AG10803 (cell line): ENCODE data around the gene SKA2.

Experiments used
- DNase-seq: peaks from one replicate; pipeline ENCODE4 v3.0.0; 2010; ENCODE audit warnings: low read depth
- H3K4me3 ChIP-seq: 2 replicates; pipeline ENCODE4 v1.5.1; 2011; ENCODE audit warnings: mild to moderate bottlenecking, low read length, control low read depth
- TF ChIP-seq, protein P1 (sequence below): conservative IDR thresholded peaks from 2 replicates; pipeline ENCODE4 v1.5.1; 2011; ENCODE audit warnings: mild to moderate bottlenecking, low read length, control low read depth, inconsistent platforms

Gene SKA2

DNA sequence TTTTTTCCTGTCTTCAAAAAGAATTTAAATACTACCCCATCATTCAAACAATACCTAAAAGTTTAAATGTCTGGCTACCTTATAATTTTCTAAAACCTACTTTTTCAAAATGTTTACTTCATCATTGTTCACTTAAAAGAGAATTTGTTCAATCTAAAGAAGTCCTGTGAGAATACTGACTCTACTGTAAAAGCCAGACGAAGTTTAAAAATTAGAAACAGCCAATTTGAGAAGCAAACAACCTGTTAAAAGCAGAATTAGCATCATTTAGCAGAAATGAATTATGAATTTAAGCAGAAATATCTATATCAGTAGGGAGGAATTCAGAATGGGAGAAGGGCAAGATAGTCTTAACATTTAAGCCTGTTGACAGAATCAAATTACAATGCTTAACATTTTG is 2.1 kb downstream of the SKA2 start:
- TF ChIP-seq, protein P1, sequence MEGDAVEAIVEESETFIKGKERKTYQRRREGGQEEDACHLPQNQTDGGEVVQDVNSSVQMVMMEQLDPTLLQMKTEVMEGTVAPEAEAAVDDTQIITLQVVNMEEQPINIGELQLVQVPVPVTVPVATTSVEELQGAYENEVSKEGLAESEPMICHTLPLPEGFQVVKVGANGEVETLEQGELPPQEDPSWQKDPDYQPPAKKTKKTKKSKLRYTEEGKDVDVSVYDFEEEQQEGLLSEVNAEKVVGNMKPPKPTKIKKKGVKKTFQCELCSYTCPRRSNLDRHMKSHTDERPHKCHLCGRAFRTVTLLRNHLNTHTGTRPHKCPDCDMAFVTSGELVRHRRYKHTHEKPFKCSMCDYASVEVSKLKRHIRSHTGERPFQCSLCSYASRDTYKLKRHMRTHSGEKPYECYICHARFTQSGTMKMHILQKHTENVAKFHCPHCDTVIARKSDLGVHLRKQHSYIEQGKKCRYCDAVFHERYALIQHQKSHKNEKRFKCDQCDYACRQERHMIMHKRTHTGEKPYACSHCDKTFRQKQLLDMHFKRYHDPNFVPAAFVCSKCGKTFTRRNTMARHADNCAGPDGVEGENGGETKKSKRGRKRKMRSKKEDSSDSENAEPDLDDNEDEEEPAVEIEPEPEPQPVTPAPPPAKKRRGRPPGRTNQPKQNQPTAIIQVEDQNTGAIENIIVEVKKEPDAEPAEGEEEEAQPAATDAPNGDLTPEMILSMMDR, result no peak
- no peak overlapping the region for H3K4me3 ChIP-seq
- DNase-seq, result no peak

DNA sequence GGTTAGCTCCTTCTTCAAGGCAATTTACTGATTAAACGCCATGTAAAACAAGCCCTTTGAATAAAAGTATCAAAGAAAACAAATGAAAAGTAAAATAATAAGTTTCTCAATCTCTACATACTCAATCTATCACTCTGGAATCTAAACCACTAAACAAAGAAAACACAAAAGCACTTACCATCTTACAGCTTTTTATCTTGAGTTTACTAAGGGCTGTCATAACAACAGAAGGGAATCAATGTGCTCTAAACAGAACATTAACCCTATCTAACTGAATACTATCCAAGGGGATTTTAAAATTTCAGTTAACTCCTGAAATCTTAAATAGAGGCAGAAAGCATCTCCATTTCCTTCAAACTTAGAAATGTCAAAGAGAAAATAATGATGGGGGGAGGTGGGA is 3.4 kb downstream of the SKA2 start:
- TF ChIP-seq, protein P1, result no peak
- no peak overlapping the region for H3K4me3 ChIP-seq
- DNase-seq, result peak; percentile 42

DNA sequence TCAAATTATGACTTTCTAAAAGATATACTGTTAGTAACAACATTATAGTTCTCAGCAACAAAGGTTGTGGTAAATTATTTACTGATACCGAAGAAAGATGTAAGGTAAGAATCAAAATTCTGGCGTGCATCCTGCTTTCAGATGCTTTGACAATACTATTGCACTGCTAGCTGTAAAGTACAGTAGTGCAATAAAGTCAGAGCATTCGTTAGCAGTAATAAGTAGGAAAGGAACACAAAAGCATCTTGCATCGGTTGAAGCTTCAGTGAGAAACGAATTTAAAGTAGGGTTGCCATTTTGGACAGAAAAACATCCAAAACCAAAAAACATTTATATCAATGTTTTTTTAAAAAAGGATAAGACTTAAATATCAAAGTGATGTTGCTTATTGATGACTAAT is 4.0 kb downstream of the SKA2 start:
- DNase-seq, result no peak
- H3K4me3 ChIP-seq, result no peak overlapping the region
- TF ChIP-seq, protein P1, result no peak

DNA sequence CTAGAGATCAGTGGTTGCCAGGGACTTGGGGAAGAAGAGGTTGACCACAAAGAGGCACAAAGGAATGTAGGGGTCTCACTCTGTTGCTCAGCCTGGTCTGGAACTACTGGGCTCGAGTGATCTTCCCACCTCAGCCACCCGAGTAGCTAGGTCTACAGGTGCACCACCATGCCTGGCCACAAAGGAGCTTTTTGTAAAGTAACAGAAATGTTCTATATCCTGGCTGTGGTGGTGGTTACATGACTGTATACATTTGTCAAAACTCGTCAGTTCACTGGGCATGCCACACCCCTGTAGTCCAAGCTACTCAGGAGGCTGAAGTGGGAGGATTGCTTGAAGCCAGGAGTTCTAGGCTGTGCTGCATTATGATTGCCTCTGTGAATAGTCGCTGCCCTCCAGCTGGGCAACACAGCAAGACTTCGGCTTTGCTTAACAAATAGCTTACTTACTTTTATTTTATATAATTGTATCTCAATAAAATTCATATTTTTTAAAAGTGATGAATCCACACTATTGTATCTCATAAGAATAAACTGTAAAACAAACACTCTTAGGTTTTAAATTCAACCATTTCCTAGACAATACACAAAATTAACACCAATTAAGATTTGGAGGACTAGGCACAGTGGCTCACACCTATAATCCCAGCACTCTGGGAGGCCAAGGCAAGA is 5.0 kb downstream of the SKA2 start:
- TF ChIP-seq, protein P1, result no peak
- no peak overlapping the region for H3K4me3 ChIP-seq

DNA sequence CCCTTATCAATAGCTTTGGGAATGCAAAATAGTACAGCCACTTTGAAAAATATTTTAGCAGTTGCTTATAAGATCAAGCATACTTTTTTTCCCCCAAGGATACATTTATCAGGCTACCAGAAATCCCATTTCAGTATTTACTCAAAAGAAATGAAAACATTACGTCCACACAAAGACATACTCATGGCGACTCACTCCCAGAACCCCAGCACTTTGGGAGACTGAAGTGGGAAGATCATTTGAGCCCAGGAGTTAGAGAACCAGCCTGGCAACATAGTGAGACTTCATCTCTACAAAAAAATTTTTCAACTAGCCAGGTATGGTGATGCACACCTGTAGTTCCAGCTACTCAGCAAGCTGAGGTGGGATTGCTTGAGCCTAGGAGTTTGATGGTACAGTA is 5.9 kb downstream of the SKA2 start:
- H3K4me3 ChIP-seq, result no peak overlapping the region

More for the DNA sequence above, 5.0 kb downstream of the SKA2 start:
- DNase-seq, result no peak

DNA sequence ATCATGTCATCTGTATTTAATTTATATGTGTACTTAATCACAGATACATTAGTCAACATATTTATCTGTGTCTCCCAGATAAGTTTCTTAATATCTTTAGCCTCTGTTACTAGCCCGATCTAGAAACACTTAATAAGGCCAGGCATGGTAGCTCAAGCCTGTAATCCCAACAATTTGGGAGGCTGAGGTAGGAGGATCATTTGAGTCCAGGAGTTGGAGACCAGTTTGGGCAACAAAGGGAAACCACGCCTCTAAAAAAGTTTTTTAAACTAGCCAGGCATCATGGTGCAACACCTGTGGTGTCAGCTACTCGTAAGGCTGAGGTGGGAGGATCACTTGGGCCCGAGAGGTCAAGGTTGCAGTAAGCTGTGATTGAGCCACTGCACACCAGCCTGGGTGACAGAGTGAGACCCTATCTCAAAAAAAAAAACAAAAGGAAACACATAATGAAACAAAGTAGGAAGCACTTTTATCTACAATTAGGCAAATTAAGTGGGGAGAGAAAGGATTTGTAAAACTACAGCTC is 9.4 kb downstream of the SKA2 start:
- no peak for DNase-seq
- TF ChIP-seq, protein P1, result no peak
- no peak overlapping the region for H3K4me3 ChIP-seq

More for the DNA sequence above, 5.9 kb downstream of the SKA2 start:
- TF ChIP-seq, protein P1, result no peak
- peak; percentile 45 for DNase-seq

DNA sequence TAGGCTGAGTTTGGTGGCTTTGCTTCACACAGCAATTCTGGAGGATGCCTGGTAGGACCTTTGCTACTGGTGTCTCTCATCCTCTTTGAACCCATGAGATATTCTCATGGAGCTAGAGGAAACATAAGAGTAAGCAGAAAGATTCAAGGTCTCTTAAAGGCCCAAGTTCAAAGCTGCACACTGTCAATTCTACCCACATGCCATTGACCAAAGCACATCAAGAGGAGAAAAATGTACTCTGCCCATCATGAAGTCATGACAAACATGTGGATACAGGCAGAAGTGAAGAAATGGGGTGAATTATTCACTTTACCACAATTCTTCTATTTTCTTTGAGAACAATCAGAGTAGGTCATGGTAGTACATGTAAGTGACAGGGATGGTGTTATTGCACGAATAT is 13.1 kb downstream of the SKA2 start:
- TF ChIP-seq, protein P1, result no peak
- H3K4me3 ChIP-seq, result no peak overlapping the region
- no peak for DNase-seq
